ENCODE data around the gene PLEKHO2.

PLEKHO2 gene

DNA sequence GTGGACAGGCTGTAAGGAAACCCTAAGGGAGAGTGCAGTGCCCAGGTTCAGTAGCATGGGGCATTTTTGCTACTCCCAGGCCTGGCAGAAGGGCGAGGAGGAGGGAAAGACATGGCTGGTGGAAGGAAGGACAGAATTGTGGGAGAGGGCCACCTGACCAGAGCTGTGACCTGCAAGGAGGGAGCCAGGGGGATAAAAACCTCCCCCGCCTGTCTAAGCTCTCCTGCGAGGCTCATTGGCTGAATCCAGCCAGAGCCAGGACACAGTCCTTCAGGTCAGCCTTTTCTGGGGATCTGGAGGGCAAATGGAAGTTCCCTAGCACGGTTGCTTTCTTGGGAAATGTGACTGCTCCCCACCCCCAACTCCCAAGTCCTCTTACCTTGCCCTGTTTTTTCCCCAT, 56.7 kb downstream of the PLEKHO2 start:
- Mint-ChIP-seq H3K27me3 (ENCODE audit: low read depth, poor library complexity) (peaks cover 4% of the 10 kb centered on the region), H3K27ac (peak overlapping the region; percentile 63), H3K4me3 (no peak overlapping the region), H3K4me1 (peaks cover 61% of the 10 kb centered on the region), H3K36me3 (ENCODE audit: low read depth) (peaks cover 7% of the 10 kb centered on the region), H3K9me3 (peaks cover 25% of the 10 kb centered on the region)
- TF ChIP-seq, protein P1, sequence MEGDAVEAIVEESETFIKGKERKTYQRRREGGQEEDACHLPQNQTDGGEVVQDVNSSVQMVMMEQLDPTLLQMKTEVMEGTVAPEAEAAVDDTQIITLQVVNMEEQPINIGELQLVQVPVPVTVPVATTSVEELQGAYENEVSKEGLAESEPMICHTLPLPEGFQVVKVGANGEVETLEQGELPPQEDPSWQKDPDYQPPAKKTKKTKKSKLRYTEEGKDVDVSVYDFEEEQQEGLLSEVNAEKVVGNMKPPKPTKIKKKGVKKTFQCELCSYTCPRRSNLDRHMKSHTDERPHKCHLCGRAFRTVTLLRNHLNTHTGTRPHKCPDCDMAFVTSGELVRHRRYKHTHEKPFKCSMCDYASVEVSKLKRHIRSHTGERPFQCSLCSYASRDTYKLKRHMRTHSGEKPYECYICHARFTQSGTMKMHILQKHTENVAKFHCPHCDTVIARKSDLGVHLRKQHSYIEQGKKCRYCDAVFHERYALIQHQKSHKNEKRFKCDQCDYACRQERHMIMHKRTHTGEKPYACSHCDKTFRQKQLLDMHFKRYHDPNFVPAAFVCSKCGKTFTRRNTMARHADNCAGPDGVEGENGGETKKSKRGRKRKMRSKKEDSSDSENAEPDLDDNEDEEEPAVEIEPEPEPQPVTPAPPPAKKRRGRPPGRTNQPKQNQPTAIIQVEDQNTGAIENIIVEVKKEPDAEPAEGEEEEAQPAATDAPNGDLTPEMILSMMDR (IDR thresholded peaks at IDR 0.05): no peak
- DNase-seq: no peak

DNA sequence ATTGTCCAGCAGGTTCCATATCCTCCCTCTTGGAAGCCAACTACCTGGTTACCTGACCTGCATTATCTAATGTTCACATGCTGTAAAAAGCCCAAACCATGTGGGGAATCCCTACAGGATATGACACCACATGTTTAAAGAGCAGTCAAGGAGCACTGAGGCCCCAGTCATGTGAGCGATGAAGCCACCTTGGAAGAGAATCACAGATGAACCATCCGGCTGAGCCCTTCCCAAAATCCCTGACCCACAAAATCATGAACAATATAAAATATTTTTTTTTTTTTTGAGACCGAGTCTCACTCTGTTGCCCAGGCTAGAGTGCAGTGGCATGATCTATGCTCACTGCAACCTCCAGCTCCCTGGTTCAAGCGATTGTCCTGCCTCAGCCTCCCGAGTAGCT, 59.4 kb downstream of the PLEKHO2 start:
- TF ChIP-seq, protein P1 (IDR thresholded peaks at IDR 0.05): no peak
- no peak overlapping the region for H3K27ac Mint-ChIP-seq
- peaks cover 7% of the 10 kb centered on the region for H3K27me3 Mint-ChIP-seq (ENCODE audit: low read depth, poor library complexity)
- H3K9me3 Mint-ChIP-seq: peaks cover 37% of the 10 kb centered on the region
- H3K4me3 Mint-ChIP-seq: no peak overlapping the region
- peaks cover 48% of the 10 kb centered on the region for H3K4me1 Mint-ChIP-seq
- DNase-seq: no peak
- peaks cover 12% of the 10 kb centered on the region for H3K36me3 Mint-ChIP-seq (ENCODE audit: low read depth)

DNA sequence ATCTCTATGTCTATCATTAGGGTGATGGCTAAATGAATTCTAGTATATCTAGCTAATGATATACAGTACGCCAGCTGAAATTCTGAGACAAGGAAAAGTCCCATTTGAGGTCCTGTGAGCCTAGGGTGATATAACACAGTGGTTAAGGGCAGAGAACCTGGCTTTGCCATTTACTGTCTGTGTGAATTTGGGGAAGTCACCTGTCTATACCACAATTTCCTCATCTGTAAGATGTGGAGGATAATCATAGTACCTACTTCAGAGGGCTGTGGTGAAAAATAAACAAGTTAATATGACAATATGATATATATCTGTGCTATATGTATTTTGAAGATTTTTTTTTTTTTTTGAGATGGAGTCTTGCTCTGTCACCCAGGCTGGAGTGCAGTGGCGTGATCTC, 60.2 kb downstream of the PLEKHO2 start:
- TF ChIP-seq, protein P1 (IDR thresholded peaks at IDR 0.05): no peak
- no peak overlapping the region for H3K4me3 Mint-ChIP-seq
- peaks cover 40% of the 10 kb centered on the region for H3K4me1 Mint-ChIP-seq

DNA sequence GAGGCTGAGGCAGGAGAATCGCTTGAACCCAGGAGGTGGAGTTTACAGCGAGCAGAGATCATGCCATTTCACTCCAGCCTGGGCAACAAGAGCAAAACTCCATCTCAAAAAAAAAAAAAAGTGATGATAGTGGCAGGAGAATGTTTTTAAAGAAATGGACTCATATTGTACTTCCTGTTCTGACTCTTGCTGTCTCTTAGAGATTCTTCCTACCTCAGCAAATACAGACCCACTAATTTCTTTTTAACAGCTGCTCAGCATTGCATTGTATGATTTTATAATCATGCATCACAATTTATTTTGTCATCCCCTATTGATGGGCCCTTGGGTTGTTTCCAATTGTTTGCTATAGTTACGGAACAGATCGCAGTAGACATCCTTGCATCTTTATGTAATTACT, 61.1 kb downstream of the PLEKHO2 start:
- Mint-ChIP-seq H3K27me3 (ENCODE audit: low read depth, poor library complexity) (peaks cover 7% of the 10 kb centered on the region), H3K9me3 (peaks cover 50% of the 10 kb centered on the region), H3K4me3 (no peak overlapping the region), H3K4me1 (peaks cover 31% of the 10 kb centered on the region), H3K27ac (no peak overlapping the region), H3K36me3 (ENCODE audit: low read depth) (peaks cover 17% of the 10 kb centered on the region)
- TF ChIP-seq, protein P1 (IDR thresholded peaks at IDR 0.05): no peak
- no peak for DNase-seq

More for the DNA sequence above, 60.2 kb downstream of the PLEKHO2 start:
- Mint-ChIP-seq H3K27ac (no peak overlapping the region), H3K9me3 (peaks cover 45% of the 10 kb centered on the region), H3K27me3 (ENCODE audit: low read depth, poor library complexity) (peaks cover 7% of the 10 kb centered on the region), H3K36me3 (ENCODE audit: low read depth) (peaks cover 17% of the 10 kb centered on the region)
- DNase-seq: no peak

DNA sequence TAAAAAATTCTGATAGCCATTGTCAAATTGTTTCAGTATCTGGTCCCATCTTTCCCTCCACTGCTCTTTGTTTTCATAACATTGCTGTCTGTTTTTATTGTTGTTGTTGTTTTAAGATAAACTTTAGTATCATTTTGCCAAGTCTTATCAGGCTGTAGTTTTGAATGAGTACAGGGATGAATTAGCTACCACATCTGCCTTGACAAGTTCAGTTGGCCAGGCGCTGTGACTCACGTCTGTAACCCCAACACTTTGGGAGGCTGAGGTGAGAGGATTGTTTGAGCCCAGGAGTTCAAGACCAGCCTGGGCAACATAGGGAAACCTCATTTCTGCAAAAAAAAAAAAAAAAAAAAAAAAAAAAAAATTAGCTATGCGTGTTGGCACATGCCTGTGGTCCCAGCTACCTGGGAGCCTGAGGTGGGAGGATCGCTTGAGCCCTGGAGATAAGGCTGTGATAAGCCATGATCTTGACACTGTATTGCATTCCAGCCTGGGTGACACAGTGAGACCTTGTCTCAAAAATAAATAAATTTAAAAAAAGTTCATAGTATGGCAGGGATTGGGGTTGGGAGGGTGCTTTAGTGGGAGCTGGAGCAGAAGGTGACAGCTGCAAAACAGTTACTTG, 61.7 kb downstream of the PLEKHO2 start:
- Mint-ChIP-seq H3K4me1 (peaks cover 25% of the 10 kb centered on the region), H3K4me3 (no peak overlapping the region), H3K27me3 (ENCODE audit: low read depth, poor library complexity) (peaks cover 10% of the 10 kb centered on the region), H3K36me3 (ENCODE audit: low read depth) (peaks cover 17% of the 10 kb centered on the region), H3K27ac (no peak overlapping the region), H3K9me3 (peaks cover 50% of the 10 kb centered on the region)
- no peak for DNase-seq
- TF ChIP-seq, protein P1 (IDR thresholded peaks at IDR 0.05): no peak

DNA sequence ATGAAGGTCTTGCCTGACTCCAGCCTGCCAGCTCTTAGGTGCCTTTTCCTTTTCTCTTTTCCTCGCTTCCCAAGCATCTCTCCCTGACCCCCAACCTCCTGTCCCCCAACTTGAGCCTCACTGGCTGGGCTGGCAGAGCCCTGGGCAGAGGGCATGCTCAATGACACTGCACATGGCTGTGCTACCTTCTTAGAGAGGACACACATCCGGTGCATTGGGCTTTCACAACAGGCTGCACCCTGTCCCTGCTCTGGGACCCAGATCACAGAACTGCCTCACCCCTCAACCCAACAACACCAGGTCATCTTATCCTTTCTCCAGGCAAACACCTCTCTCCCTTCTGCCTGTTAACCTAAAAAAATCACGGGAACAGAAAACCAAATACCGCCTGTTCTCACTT, 62.5 kb downstream of the PLEKHO2 start:
- no peak overlapping the region for H3K27ac Mint-ChIP-seq
- peaks cover 18% of the 10 kb centered on the region for H3K4me1 Mint-ChIP-seq
- peaks cover 17% of the 10 kb centered on the region for H3K27me3 Mint-ChIP-seq (ENCODE audit: low read depth, poor library complexity)
- H3K4me3 Mint-ChIP-seq: no peak overlapping the region
- H3K9me3 Mint-ChIP-seq: peaks cover 50% of the 10 kb centered on the region
- H3K36me3 Mint-ChIP-seq (ENCODE audit: low read depth): peaks cover 17% of the 10 kb centered on the region
- TF ChIP-seq, protein P1 (IDR thresholded peaks at IDR 0.05): no peak
- no peak for DNase-seq

All from nephron progenitor cell (in vitro differentiated cells).